H1 (cell line): Measurements from ENCODE around the gene IST1. TPM values are rescaled to one million over a fixed set of nuclear protein-coding genes. Genes with fewer than 3 reads are reported as not detected.

Experiments used
- GTF2F1 ChIP-seq: IDR thresholded peaks from 2 replicates; pipeline ENCODE4 v1.6.1; 2012; ENCODE audit warnings: low read depth, low read length, improper control_type of control experiment, borderline replicate concordance
- HDAC6 ChIP-seq: IDR thresholded peaks from one replicate; pipeline ENCODE4 v1.7.1; 2012; ENCODE audit warnings: low read depth, mild to moderate bottlenecking, inconsistent platforms, low read length, moderate library complexity
- NANOG ChIP-seq: IDR thresholded peaks from 2 replicates; pipeline ENCODE4 v1.6.1; 2011; ENCODE audit warnings: low read length, low read depth, mild to moderate bottlenecking, inconsistent platforms; ENCODE audit not compliant: insufficient read depth, poor library complexity, severe bottlenecking
- NRF1 ChIP-seq: IDR thresholded peaks from 2 replicates; pipeline ENCODE4 v1.6.1; 2011; ENCODE audit warnings: mild to moderate bottlenecking, low read depth, low read length, improper control_type of control experiment
- POLR2AphosphoS5 ChIP-seq: IDR thresholded peaks from 2 replicates; pipeline ENCODE4 v1.6.1; 2011; ENCODE audit warnings: low read depth, low read length
- SIN3A ChIP-seq, 2 experiments: IDR thresholded peaks in 1 of 2; conservative IDR thresholded peaks in 1 of 2; 2 replicates each; pipeline ENCODE4 v1.6.1; 2011 to 2012; ENCODE audit warnings: low read length in 2 of 2, improper control_type of control experiment in 1 of 2, low read depth in 1 of 2, mild to moderate bottlenecking in 1 of 2
- SIRT6 ChIP-seq: IDR thresholded peaks from one replicate; pipeline ENCODE4 v1.7.1; 2012; ENCODE audit warnings: low read length, inconsistent platforms
- SUZ12 ChIP-seq: fragments of 200-600 bp; sonication (generic); IDR thresholded peaks from 2 replicates; pipeline ENCODE4 v1.6.1; 2012; ENCODE audit warnings: mild to moderate bottlenecking, inconsistent platforms, low read length, moderate library complexity, mixed read lengths
- polyA plus RNA-seq, 7 experiments: library from polyadenylated mRNA; depleted of rRNA in 3 of 7; stranded (reverse) in 5 of 7; unstranded in 2 of 7; fragments of >200 nt in 5 of 7; fragments of 200-250 nt in 2 of 7; gene quantifications; 1 replicate in 5 of 7; 2 replicates in 1 of 7; 4 replicates in 1 of 7; pipeline versions ENCODE4 v1.2.1 to v1.2.3, GENCODE V29; 2011 to 2013; ENCODE audit warnings: missing spikeins in 2 of 7, mixed read lengths in 2 of 7
- total RNA-seq: library from RNA; stranded (reverse); fragmentation: NEBNext Ultra II Directional; extraction: Animal tissue kit (Norgen Biotek cat#: 25700); gene quantifications from 2 replicates; pipeline ENCODE4 v1.2.1, GENCODE V29; 2021
- TF ChIP-seq, protein P1 (sequence below): IDR thresholded peaks from 2 replicates; pipeline ENCODE4 v1.6.1; 2011; ENCODE audit warnings: low read depth, mild to moderate bottlenecking, low read length; ENCODE audit not compliant: insufficient read depth

IST1 gene
- total and polyA plus RNA-seq, 2 of the 8 experiments (the other 6 are each of a cell fraction or from before 2014, with no cell fraction given) = 190 to 248 TPM

GRCh38 chr16:71883849-71884638 lies 11.3 kb upstream of the IST1 start, which contains the start of gene ZNF821 (continued):
- TF ChIP-seq NRF1 (no peak; the same call in 1 of the 2 replicates), HDAC6 (no peak), GTF2F1 (no peak), SUZ12 (no peak), SIN3A (conservative IDR thresholded peaks at IDR 0.05 in 1 of 2, IDR thresholded peaks at IDR 0.05 in 1 of 2; ENCODE audit: low read depth in 1 of 2, low read length in 2 of 2) (peak in 1 of 2 experiments; percentile 85; a peak in 3 of 4 replicates), POLR2AphosphoS5 (0 out of 2 replicates have a peak, but pooled peaks have one; percentile 33), SIRT6 (no peak), NANOG (no peak)
- TF ChIP-seq, protein P1, sequence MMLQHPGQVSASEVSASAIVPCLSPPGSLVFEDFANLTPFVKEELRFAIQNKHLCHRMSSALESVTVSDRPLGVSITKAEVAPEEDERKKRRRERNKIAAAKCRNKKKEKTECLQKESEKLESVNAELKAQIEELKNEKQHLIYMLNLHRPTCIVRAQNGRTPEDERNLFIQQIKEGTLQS = no peak
